ENCODE results near the gene ARMC8. TPM values are rescaled to one million over a fixed set of nuclear protein-coding genes. Genes with fewer than 3 reads are reported as not detected.

ARMC8 gene
- total RNA-seq, 2 donors from 2014 or later: 82.7 to 189 TPM

DNA sequence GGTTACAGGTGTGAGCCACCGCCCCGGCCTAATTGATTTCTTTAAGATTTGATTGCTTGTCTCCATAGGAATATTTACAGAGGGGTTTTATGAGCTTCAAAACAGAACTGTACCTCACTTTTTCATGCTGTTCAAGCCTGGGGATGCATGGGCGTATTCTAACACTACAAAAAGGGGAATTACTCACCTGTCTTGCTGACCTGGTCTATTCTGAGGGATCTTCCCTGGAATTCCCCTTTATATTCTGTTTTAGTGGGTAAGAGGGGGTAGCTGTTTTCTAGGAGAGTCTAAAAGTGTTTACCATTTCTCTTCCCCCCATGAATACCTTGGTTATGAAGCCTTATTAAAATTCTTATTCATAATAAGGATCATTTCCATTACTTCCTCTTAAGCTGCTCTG lies 94.5 kb downstream of the ARMC8 start:
- no peak overlapping the region for H3K4me3 ChIP-seq
- no peaks in the 10 kb centered on the region for H3K9me3 ChIP-seq
- ATAC-seq (ENCODE audit: insufficient number of reproducible peaks, low FRiP score, low read depth): no peak
- TF ChIP-seq, protein P1, sequence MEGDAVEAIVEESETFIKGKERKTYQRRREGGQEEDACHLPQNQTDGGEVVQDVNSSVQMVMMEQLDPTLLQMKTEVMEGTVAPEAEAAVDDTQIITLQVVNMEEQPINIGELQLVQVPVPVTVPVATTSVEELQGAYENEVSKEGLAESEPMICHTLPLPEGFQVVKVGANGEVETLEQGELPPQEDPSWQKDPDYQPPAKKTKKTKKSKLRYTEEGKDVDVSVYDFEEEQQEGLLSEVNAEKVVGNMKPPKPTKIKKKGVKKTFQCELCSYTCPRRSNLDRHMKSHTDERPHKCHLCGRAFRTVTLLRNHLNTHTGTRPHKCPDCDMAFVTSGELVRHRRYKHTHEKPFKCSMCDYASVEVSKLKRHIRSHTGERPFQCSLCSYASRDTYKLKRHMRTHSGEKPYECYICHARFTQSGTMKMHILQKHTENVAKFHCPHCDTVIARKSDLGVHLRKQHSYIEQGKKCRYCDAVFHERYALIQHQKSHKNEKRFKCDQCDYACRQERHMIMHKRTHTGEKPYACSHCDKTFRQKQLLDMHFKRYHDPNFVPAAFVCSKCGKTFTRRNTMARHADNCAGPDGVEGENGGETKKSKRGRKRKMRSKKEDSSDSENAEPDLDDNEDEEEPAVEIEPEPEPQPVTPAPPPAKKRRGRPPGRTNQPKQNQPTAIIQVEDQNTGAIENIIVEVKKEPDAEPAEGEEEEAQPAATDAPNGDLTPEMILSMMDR (IDR thresholded peaks at IDR 0.05): no peak
- no peaks in the 10 kb centered on the region for H3K27me3 ChIP-seq (replicated peaks; ENCODE audit: insufficient read depth)
- no peak overlapping the region for H3K27ac ChIP-seq
- H3K36me3 ChIP-seq: peaks cover 26% of the 10 kb centered on the region
- no peak for DNase-seq (ENCODE audit: low spot score)
- no peaks in the 10 kb centered on the region for H3K4me1 ChIP-seq (ENCODE audit: control insufficient read depth in 1 of 2, low read depth in 2 of 2)

DNA sequence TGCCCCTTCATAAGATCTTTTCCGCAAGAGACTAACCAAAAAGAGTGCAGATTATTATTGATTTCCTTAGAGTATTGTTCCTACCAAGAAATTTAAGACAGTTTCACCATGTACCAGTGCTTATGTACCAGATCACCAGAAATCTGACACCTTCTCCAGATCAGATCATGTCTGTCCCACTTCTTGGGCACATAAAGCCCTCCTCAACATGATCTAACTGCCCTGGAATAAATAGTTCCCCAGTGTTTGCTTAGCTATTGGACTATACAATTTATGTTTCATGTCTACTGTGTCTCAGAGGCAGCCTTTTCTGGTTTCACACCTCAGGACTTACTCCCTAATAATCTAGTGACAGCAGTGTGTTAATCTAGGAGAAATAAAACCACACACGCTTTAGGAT lies 95.7 kb downstream of the ARMC8 start:
- H3K9me3 ChIP-seq: no peaks in the 10 kb centered on the region
- no peaks in the 10 kb centered on the region for H3K4me1 ChIP-seq (ENCODE audit: control insufficient read depth in 1 of 2, low read depth in 2 of 2)
- DNase-seq (ENCODE audit: low spot score) (no peak), ATAC-seq (ENCODE audit: insufficient number of reproducible peaks, low FRiP score, low read depth) (no peak)
- H3K27me3 ChIP-seq (replicated peaks; ENCODE audit: insufficient read depth): no peaks in the 10 kb centered on the region
- TF ChIP-seq, protein P1 (IDR thresholded peaks at IDR 0.05): no peak
- H3K36me3 ChIP-seq: peaks cover 30% of the 10 kb centered on the region
- no peak overlapping the region for H3K4me3 ChIP-seq
- H3K27ac ChIP-seq: no peak overlapping the region

DNA sequence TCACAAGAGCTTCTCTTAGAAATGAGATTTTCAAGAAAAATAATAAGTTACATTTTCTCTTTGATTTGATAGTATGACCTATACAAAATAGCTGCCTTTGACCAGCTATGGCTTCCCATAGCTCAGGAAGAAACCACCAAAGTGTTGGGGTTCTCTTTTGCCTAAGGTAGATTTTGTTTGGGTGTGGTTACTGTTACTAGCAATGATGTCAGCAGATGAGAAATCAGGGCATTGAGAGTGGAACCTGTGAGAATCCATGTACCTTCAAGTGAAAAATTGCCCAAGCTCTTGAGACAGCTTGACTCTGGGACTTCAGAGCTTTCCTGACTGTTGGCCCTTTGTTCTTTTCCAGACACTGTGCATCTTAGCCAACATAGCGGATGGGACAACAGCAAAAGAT lies 97.0 kb downstream of the ARMC8 start:
- Histone ChIP-seq H3K4me1 (ENCODE audit: control insufficient read depth in 1 of 2, low read depth in 2 of 2) (no peaks in the 10 kb centered on the region), H3K36me3 (peaks cover 34% of the 10 kb centered on the region), H3K4me3 (no peak overlapping the region), H3K9me3 (no peaks in the 10 kb centered on the region), H3K27ac (no peak overlapping the region), H3K27me3 (replicated peaks; ENCODE audit: insufficient read depth) (no peaks in the 10 kb centered on the region)
- no peak for DNase-seq (ENCODE audit: low spot score)
- no peak for ATAC-seq (ENCODE audit: insufficient number of reproducible peaks, low FRiP score, low read depth)
- TF ChIP-seq, protein P1 (IDR thresholded peaks at IDR 0.05): no peak

DNA sequence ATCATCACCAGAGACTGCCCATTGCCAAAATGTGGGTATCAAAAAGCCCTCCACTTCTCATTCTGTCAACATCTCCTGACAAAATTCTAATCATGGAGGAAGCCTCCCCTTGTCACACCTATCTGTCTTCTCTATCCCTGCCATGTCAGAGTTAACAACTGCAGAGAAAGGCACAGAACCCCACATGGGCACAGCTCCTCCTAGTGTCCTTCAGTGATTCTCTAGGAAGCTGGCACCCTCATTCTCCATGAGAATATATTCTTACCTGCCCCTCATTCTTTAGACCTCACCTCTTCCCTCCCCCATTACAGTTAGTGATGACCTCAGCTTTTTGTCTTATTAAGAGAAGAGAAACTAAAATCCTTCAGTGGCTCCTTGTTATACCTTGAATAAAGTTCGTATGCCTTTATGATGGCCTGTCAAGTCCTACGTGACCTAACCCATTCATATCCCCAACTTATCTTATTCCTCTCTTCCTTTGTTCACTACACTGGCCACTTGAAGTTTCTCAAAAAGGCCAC lies 97.9 kb downstream of the ARMC8 start:
- Histone ChIP-seq H3K27me3 (replicated peaks; ENCODE audit: insufficient read depth) (no peaks in the 10 kb centered on the region), H3K27ac (no peak overlapping the region), H3K4me3 (no peak overlapping the region), H3K9me3 (no peaks in the 10 kb centered on the region), H3K4me1 (ENCODE audit: control insufficient read depth in 1 of 2, low read depth in 2 of 2) (no peaks in the 10 kb centered on the region), H3K36me3 (peaks cover 44% of the 10 kb centered on the region)
- no peak for ATAC-seq (ENCODE audit: insufficient number of reproducible peaks, low FRiP score, low read depth)
- TF ChIP-seq, protein P1 (IDR thresholded peaks at IDR 0.05): no peak
- no peak for DNase-seq (ENCODE audit: low spot score)

DNA sequence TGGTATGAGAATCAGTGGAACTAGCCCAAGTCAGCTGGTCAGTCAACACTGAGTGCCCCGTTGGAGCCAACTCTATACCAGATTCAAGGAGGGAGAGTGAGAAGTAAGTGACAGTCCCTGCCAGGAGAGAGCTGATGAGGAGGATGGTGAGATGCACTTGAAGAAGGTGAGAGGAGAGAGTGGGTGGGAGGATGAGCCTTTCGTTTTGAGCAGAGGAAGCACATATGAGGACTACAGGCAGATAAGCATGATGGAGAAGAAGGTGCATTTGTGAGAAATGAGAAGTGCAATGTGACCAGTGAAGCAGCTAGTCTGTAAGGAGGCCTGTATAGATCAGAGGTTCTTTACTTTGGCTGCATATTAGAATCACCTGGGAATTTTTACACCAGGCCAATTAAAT lies 102.2 kb downstream of the ARMC8 start:
- ATAC-seq (ENCODE audit: insufficient number of reproducible peaks, low FRiP score, low read depth) (no peak), DNase-seq (ENCODE audit: low spot score) (no peak)
- Histone ChIP-seq H3K4me3 (no peak overlapping the region), H3K9me3 (no peaks in the 10 kb centered on the region), H3K27ac (no peak overlapping the region), H3K36me3 (peaks cover 61% of the 10 kb centered on the region), H3K4me1 (ENCODE audit: control insufficient read depth in 1 of 2, low read depth in 2 of 2) (no peaks in the 10 kb centered on the region), H3K27me3 (replicated peaks; ENCODE audit: insufficient read depth) (no peaks in the 10 kb centered on the region)
- TF ChIP-seq, protein P1 (IDR thresholded peaks at IDR 0.05): no peak

Data from thoracic aorta (tissue), 2 donors.